Sigmoid colon (tissue), 4 donors: ENCODE measurements around the gene RFC1.

ENCODE experiments used
- CTCF ChIP-seq, 4 experiments: fragments of 450-650 bp in 3 of 4; fragments of 200-600 bp in 1 of 4; IDR thresholded peaks; one replicate each; pipeline ENCODE4 v1.5.1; 2016 to 2019; ENCODE audit warnings: antibody characterized with exemption in 4 of 4, mild to moderate bottlenecking in 3 of 4, moderate library complexity in 2 of 4
- POLR2A ChIP-seq, 2 donors: fragments of 450-650 bp; IDR thresholded peaks; one replicate each; pipeline ENCODE4 v1.6.1; 2016; ENCODE audit warnings: antibody characterized with exemption in 2 of 2, mild to moderate bottlenecking in 2 of 2, moderate library complexity in 2 of 2
- POLR2AphosphoS5 ChIP-seq, 4 donors: sonication (generic); formaldehyde crosslinking; IDR thresholded peaks; one replicate each; pipeline ENCODE4 v1.6.1; 2017; ENCODE audit warnings: antibody characterized with exemption in 4 of 4

GRCh38 chr4:39394706-39395105, 28.5 kb upstream of the RFC1 start:
- no peak for TF ChIP-seq POLR2A (IDR thresholded peaks at IDR 0.05)
- TF ChIP-seq CTCF (IDR thresholded peaks at IDR 0.05), result no peak
- TF ChIP-seq POLR2AphosphoS5 (IDR thresholded peaks at IDR 0.05), result no peak
